ENCODE results near the gene MEOX1.

DNA sequence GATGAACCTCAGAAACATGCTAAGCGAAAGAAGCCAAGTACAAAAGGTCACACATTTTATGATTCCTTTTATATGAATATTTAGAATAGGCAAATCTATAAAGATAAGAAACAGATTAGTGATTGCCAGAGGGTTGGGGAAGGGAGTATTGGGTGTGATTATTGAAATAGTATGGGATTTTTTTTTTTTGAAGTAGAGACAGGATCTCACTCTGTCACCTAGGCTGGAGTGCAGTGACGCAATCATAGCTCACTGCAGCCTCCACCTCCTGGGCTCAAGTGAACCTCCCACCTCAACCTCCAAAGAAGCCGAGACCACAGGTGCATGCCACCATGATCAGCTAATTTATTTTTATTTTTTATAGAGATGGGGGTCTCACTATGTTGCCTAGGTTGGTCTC is 35.7 kb downstream of the MEOX1 start:
- no peak for TF ChIP-seq CTCF (IDR thresholded peaks at IDR 0.05)
- no peak for TF ChIP-seq POLR2A (IDR thresholded peaks at IDR 0.05)
- TF ChIP-seq EP300 (IDR thresholded peaks at IDR 0.05), result no peak
- no peak for TF ChIP-seq POLR2AphosphoS5 (IDR thresholded peaks at IDR 0.05)
